Epithelial cell of esophagus (primary cell): Measurements from ENCODE around the gene PHACTR1.
A peak's percentile ranks its signal among the peaks of the same experiment; 100 is the strongest.

Experiments used
- DNase-seq: peaks from one replicate; pipeline ENCODE4 v3.0.0; 2010; ENCODE audit warnings: low read depth
- H3K4me3 ChIP-seq: 2 replicates; pipeline ENCODE4 v1.5.1; 2011; ENCODE audit warnings: mild to moderate bottlenecking, low read length, control low read depth
- TF ChIP-seq, protein P1 (sequence below): IDR thresholded peaks from 2 replicates; pipeline ENCODE4 v1.5.1; 2011; ENCODE audit warnings: low read depth, mild to moderate bottlenecking, low read length, control low read depth, inconsistent platforms; ENCODE audit not compliant: insufficient read depth; ENCODE audit errors: missing control alignments

The PHACTR1 gene

DNA sequence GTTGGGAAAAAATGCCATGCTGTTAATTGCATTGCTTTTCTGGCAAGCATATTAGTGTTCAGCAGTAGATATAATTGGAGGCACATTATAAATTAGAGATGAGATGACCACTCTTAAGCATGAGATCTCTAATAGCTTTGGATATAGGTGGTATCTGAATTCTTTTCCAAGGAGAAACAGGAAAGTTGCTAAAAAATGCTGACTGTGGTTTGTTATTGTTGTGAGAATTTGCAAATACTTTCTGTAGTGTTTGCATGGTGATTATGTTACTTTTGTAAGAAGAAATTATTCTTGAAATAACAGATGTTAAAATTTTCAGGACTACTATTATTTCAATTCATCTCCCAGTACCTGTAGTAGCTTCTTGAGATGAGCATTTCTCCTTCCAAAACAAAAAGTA is 386.6 kb downstream of the PHACTR1 start:
- TF ChIP-seq, protein P1, sequence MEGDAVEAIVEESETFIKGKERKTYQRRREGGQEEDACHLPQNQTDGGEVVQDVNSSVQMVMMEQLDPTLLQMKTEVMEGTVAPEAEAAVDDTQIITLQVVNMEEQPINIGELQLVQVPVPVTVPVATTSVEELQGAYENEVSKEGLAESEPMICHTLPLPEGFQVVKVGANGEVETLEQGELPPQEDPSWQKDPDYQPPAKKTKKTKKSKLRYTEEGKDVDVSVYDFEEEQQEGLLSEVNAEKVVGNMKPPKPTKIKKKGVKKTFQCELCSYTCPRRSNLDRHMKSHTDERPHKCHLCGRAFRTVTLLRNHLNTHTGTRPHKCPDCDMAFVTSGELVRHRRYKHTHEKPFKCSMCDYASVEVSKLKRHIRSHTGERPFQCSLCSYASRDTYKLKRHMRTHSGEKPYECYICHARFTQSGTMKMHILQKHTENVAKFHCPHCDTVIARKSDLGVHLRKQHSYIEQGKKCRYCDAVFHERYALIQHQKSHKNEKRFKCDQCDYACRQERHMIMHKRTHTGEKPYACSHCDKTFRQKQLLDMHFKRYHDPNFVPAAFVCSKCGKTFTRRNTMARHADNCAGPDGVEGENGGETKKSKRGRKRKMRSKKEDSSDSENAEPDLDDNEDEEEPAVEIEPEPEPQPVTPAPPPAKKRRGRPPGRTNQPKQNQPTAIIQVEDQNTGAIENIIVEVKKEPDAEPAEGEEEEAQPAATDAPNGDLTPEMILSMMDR, result no peak
- no peak for DNase-seq
- H3K4me3 ChIP-seq, result no peak overlapping the region

DNA sequence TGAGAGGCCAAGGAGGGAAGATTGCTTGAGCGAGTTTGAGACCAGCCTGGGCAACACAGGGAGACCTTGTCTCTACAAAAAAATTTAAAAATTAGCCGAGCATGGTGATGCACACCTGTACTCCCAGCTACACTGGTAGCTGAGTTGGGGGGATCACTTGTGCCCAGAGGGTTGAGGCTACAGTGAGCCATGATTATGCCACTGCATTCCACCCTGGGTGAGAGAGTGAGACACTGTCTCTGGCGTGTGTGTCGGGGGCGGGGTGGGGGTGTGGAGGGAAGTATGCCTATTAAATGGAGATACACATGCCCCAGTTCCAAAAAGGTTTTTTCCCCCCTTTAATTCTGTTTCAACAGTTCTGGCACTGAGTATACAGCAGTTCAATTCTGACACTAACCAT is 388.6 kb downstream of the PHACTR1 start:
- no peak for DNase-seq
- TF ChIP-seq, protein P1, result no peak
- no peak overlapping the region for H3K4me3 ChIP-seq

DNA sequence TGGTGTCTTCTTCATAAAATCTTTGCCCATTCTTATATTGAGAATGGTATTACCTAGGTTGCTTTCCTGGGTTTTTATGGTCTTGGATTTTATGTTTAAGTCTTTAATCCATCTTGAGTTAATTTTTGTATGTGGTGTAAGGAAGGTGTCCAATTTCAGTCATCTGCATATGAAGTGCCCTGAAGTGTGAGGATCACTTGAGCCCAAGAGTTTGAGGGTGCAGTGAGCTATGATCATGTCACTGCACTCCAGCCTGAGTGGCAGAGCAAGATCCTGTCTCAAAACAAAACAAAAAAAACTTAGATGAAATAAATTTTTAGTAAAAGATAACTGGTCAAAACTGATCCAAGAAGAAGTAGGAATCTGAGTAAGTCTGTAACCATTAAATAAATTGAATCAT is 396.4 kb downstream of the PHACTR1 start:
- H3K4me3 ChIP-seq, result no peak overlapping the region
- TF ChIP-seq, protein P1, result no peak
- no peak for DNase-seq

DNA sequence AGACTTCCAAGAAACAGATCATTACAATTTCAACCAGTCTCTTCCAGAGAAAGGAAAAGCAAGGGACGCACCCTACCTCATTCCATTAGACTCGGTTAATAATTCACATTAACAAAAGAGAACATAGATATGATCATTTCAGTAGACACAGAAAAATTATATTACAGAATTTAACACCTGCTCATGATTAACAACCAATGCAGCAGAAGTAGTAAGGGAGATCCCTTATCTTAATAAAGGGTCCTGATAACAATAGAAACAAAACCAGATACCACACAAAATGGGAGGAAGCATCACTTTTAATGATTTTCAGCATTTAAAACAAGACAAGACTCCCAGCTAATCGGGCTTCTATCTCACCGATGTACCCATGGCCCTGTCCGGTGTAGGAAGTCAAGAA is 396.8 kb downstream of the PHACTR1 start:
- TF ChIP-seq, protein P1, result no peak
- DNase-seq, result no peak
- H3K4me3 ChIP-seq, result no peak overlapping the region

DNA sequence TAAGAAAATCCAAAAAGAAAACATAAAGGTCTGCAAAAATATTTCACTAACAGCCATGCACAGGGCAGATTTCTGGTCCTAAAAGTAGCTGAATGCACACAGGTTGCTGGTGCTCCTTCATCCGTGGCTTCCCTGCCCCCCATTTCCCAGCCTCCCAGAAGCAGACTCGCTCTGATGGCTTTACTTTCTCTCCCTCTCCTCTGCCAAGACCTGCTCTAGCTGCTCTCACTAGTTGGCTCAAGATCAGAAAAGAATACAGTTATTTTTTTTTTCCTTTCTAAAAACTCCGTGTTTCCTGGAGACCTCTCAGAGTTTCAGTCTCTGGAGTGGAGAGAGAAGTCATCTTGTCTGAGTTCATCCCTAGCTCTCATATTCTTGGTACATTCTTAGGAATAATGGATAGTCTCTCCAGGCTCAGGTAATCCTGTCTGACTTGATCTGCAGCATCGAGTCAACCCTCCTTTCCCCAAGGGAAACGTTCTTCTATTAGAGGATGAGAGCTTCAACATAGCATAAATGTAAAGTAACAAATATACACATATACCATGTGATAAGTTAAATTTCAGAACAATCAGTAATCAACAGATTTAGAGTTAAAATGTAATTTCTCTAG is 397.5 kb downstream of the PHACTR1 start:
- DNase-seq, result peak; percentile 23
- TF ChIP-seq, protein P1, result no peak
- no peak overlapping the region for H3K4me3 ChIP-seq

DNA sequence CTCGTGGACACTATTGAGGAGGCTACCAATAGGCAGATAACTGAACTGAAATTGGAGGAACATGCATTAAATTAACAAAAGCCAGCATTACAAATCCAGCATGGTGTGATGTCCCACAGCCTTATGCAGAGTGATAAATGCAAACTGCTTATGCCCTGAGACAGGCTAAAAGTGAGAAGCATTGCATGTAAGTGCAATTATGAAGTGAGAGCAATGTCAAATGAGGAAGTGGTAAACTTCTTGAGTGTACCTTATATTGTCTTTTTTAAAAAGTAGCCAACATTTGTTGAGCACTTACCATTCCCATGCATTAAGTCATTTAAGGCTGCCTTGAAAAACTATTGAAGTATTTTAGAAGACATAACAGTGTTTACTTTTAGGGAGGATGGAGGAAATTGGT is 399.6 kb downstream of the PHACTR1 start:
- TF ChIP-seq, protein P1, result no peak
- no peak for DNase-seq
- H3K4me3 ChIP-seq, result no peak overlapping the region

DNA sequence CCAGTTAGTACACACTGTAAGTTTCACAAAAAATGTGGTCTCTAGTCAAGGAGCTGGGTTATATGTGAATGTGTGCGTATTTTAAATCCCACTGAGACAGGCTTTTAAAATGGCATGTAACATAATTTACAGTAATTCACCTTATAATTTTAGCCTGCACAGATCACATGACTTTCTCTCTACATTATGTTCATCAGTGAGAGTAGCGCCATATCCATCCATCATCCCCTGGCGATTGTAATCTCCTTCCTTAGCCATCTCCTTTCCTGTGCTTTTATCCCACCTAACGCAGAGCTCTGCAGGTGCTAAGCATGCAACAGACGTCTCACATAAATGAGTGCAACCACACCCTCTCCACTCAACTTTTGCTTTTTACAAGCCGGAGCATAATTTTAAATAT is 401.0 kb downstream of the PHACTR1 start:
- DNase-seq, result no peak
- TF ChIP-seq, protein P1, result no peak
- H3K4me3 ChIP-seq, result no peak overlapping the region
